ENCODE data around the gene RPTOR. TPM values are rescaled to one million over a fixed set of nuclear protein-coding genes. Genes with fewer than 3 reads are reported as not detected.

RPTOR gene
- total RNA-seq, 1 experiment from 2014 or later, result 25.1 TPM

DNA sequence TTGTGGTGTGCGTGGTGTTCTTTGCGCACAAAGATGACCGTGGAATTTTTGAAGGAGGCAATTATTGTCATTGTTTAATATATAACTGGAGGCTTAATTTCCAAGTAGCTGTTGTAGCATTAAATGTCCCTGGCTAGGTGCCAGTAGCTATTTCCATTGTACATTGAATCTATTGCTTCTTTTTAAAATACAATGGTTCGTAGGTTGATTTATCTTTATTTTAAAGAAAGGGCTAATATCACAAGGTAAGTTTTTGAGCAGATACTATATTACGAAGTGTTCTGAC lies 127.1 kb downstream of the RPTOR start:
- H3K27me3 Mint-ChIP-seq (ENCODE audit: low read depth), result no peaks in the 10 kb centered on the region
- 0 out of 2 replicates have a peak, but pooled peaks cover 2% of the 10 kb centered on the region for H3K79me2 ChIP-seq (ENCODE audit: insufficient read depth, low read length)

More for the DNA sequence above, 127.1 kb downstream of the RPTOR start:
- Histone ChIP-seq H3K56ac (ENCODE audit: insufficient read length, low read depth, low read length) (no peak overlapping the region), H4K8ac (replicated peaks; ENCODE audit: insufficient read length, low read depth, low read length) (no peak overlapping the region), H3K23me2 (ENCODE audit: insufficient read length, low read depth, low read length, poor library complexity, severe bottlenecking) (no peaks in the 10 kb centered on the region), H2BK5ac (ENCODE audit: insufficient read length, low read length) (no peak overlapping the region), H3K4me2 (ENCODE audit: insufficient read depth, insufficient read length, low read length) (no peak overlapping the region), H2BK20ac (ENCODE audit: low read depth, low read length, poor library complexity, severe bottlenecking) (no peak overlapping the region), H2AFZ (ENCODE audit: low read length) (no peak overlapping the region), H3K27me3 (ENCODE audit: insufficient read depth, low read length) (no peaks in the 10 kb centered on the region), H3K9me3 (ENCODE audit: control insufficient read depth, low read depth, low read length) (no peaks in the 10 kb centered on the region), H3K18ac (ENCODE audit: insufficient read length, low read depth, low read length) (no peak overlapping the region), H2BK12ac (ENCODE audit: insufficient read length, low read depth, low read length) (no peak overlapping the region), H3K4ac (ENCODE audit: low read depth, low read length) (no peak overlapping the region), H3K14ac (ENCODE audit: insufficient read depth, low read length) (no peak overlapping the region), H3K23ac (ENCODE audit: insufficient read length, low read depth, low read length) (no peak overlapping the region), H3K9ac (ENCODE audit: extremely low read depth, insufficient read length, low read length) (no peak overlapping the region), H3K27ac (ENCODE audit: insufficient read length, low read depth, low read length) (no peak overlapping the region), H2BK15ac (ENCODE audit: low read depth, low read length) (no peak overlapping the region), H2BK120ac (ENCODE audit: low read depth, low read length, poor library complexity, severe bottlenecking) (no peak overlapping the region), H3K79me1 (ENCODE audit: insufficient read depth, low read depth, low read length, poor library complexity, severe bottlenecking) (no peaks in the 10 kb centered on the region), H4K5ac (ENCODE audit: insufficient read length, low read depth, low read length) (no peak overlapping the region), H3K4me1 (ENCODE audit: insufficient read depth, low read length) (no peaks in the 10 kb centered on the region), H4K91ac (ENCODE audit: insufficient read length, low read depth, low read length) (no peak overlapping the region), H4K20me1 (ENCODE audit: control insufficient read depth, insufficient read depth, insufficient read length) (no peaks in the 10 kb centered on the region), H2AK5ac (ENCODE audit: insufficient read length, low read length) (no peak overlapping the region), H3T11ph (ENCODE audit: low read length) (no peak overlapping the region)
- Mint-ChIP-seq H3K36me3 (ENCODE audit: insufficient read depth in 1 of 3, low read depth in 3 of 3) (no peaks in the 10 kb centered on the region; a peak in 1 of 7 replicates), H3K27ac (no peak overlapping the region), H3K9me3 (no peaks in the 10 kb centered on the region), H3K4me3 (no peak overlapping the region), H3K4me1 (peaks cover 18 to 20% of the 10 kb centered on the region in 2 experiments)
- DNase-seq, result no peak
- TF ChIP-seq, protein P1, sequence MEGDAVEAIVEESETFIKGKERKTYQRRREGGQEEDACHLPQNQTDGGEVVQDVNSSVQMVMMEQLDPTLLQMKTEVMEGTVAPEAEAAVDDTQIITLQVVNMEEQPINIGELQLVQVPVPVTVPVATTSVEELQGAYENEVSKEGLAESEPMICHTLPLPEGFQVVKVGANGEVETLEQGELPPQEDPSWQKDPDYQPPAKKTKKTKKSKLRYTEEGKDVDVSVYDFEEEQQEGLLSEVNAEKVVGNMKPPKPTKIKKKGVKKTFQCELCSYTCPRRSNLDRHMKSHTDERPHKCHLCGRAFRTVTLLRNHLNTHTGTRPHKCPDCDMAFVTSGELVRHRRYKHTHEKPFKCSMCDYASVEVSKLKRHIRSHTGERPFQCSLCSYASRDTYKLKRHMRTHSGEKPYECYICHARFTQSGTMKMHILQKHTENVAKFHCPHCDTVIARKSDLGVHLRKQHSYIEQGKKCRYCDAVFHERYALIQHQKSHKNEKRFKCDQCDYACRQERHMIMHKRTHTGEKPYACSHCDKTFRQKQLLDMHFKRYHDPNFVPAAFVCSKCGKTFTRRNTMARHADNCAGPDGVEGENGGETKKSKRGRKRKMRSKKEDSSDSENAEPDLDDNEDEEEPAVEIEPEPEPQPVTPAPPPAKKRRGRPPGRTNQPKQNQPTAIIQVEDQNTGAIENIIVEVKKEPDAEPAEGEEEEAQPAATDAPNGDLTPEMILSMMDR (conservative IDR thresholded peaks at IDR 0.05), result no peak
- WGBS (ENCODE audit: extremely low coverage, insufficient read length, low lambda C conversion rate), result no CpG with 5 or more reads among the region's 5 CpGs

All from H9 (cell line).